Lung (tissue), 12 donors: ENCODE results near the gene ZFYVE28. TPM values are rescaled to one million over a fixed set of nuclear protein-coding genes. Genes with fewer than 3 reads are reported as not detected.

Source experiments
- ATAC-seq: fragments of 200-7000 bp; cut with Tn5 transposase; one replicate; pipeline ENCODE4 v1.9.1; 2020; ENCODE audit warnings: moderate number of reproducible peaks; ENCODE audit not compliant: insufficient read depth, low FRiP score
- DNase-seq, 3 donors: peaks; one replicate each; pipeline ENCODE4 v3.0.0-alpha.2; 2013 to 2017
- H3K27ac ChIP-seq, 2 donors: one replicate each; pipeline ENCODE4 v1.5.1; 2013; ENCODE audit warnings: mild to moderate bottlenecking in 2 of 2, moderate library complexity in 2 of 2, control low read depth in 1 of 2, inconsistent platforms in 1 of 2, low read depth in 1 of 2, low read length in 1 of 2
- H3K27me3 ChIP-seq, 3 donors: one replicate each; pipeline ENCODE4 v1.5.1; 2013; ENCODE audit warnings: low read length in 2 of 3; ENCODE audit not compliant: control insufficient read depth in 3 of 3, insufficient read depth in 3 of 3
- H3K36me3 ChIP-seq, 4 donors: one replicate each; pipeline ENCODE4 v1.5.1; 2013; ENCODE audit warnings: low read length in 4 of 4, mild to moderate bottlenecking in 1 of 4, moderate library complexity in 1 of 4; ENCODE audit not compliant: control insufficient read depth in 4 of 4, insufficient read depth in 4 of 4
- H3K4me1 ChIP-seq, 5 donors: one replicate each; pipeline ENCODE4 v1.5.1; 2013; ENCODE audit warnings: low read length in 5 of 5, mild to moderate bottlenecking in 2 of 5, moderate library complexity in 1 of 5; ENCODE audit not compliant: control insufficient read depth in 5 of 5, insufficient read depth in 5 of 5
- H3K4me3 ChIP-seq: one replicate; pipeline ENCODE4 v1.5.1; 2013; ENCODE audit warnings: mild to moderate bottlenecking, control low read depth, moderate library complexity
- H3K9ac ChIP-seq, 2 donors: one replicate each; pipeline ENCODE4 v1.5.1; 2013; ENCODE audit warnings: low read length in 2 of 2, control low read depth in 1 of 2; ENCODE audit not compliant: insufficient read depth in 1 of 2
- H3K9me3 ChIP-seq, 4 donors: one replicate each; pipeline ENCODE4 v1.5.1; 2013; ENCODE audit warnings: low read length in 3 of 4, mild to moderate bottlenecking in 1 of 4, moderate library complexity in 1 of 4; ENCODE audit not compliant: control insufficient read depth in 4 of 4, insufficient read depth in 3 of 4
- whole genome bisulfite sequencing, 2 donors: extraction: QIAGEN DNeasy Blood & Tissue Kit; methylation state at CpG; one replicate each; pipeline ENCODE4 v1.1.7; 2013; 5-methylcytosine and 5-hydroxymethylcytosine counted together
- polyA plus RNA-seq, 2 donors: library from polyadenylated mRNA; stranded (reverse); fragments of 200-250 nt; gene quantifications; one replicate each; pipeline ENCODE4 v1.2.1, GENCODE V29; 2013
- total RNA-seq, 2 donors: library from RNA; depleted of rRNA in 1 of 2; stranded (reverse); fragments of >200 nt in 1 of 2; gene quantifications; one replicate each; pipeline ENCODE4 v1.2.1, GENCODE V29; 2014 to 2021
- TF ChIP-seq, protein P1 (sequence below): IDR thresholded peaks from 2 replicates; pipeline ENCODE4 v1.5.1; 2012; ENCODE audit warnings: mild to moderate bottlenecking; ENCODE audit errors: control extremely low read depth, extremely low read depth
- donor health status: control.
- donor health status: control.
- donor health status: Bipolar disorder and iron deficiency.
- donor health status: healthy.
- donor health status: DM: yes; HTN: yes; CAD: no.

Gene ZFYVE28
- total and polyA plus RNA-seq, 4 donors: 6.8 to 10.3 (median 7.6) TPM

DNA sequence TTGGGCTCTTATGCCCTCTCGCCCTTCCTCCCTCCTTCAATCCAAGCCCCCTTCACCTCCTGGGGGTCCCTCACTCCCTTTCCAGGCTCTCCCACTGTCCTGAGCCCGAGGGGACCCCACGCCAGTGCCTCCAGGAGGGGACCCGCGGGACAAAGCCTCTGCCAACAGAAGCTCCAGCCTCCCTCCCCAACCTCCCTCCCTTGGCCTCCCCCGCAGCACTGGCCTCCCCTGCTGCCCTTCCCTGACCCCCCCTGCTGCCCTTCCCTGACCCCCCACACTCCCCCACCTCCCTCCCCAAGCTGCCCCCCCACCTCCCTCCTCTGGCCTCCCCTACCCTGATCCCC, 85.5 kb downstream of the ZFYVE28 start:
- TF ChIP-seq, protein P1, sequence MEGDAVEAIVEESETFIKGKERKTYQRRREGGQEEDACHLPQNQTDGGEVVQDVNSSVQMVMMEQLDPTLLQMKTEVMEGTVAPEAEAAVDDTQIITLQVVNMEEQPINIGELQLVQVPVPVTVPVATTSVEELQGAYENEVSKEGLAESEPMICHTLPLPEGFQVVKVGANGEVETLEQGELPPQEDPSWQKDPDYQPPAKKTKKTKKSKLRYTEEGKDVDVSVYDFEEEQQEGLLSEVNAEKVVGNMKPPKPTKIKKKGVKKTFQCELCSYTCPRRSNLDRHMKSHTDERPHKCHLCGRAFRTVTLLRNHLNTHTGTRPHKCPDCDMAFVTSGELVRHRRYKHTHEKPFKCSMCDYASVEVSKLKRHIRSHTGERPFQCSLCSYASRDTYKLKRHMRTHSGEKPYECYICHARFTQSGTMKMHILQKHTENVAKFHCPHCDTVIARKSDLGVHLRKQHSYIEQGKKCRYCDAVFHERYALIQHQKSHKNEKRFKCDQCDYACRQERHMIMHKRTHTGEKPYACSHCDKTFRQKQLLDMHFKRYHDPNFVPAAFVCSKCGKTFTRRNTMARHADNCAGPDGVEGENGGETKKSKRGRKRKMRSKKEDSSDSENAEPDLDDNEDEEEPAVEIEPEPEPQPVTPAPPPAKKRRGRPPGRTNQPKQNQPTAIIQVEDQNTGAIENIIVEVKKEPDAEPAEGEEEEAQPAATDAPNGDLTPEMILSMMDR: no peak
- 71 to 86% methylated on average over 6 of the region's 6 CpGs for WGBS, 2 donors
- ATAC-seq (no peak), DNase-seq (no peak)
- no peak overlapping the region for H3K4me3 ChIP-seq
- H3K27me3 ChIP-seq: peaks cover 0 to 3% (median 0%) of the 10 kb centered on the region in 3 donors
- peaks cover 0 to 10% (median 0%) of the 10 kb centered on the region in 4 donors for H3K36me3 ChIP-seq
- peaks cover 0 to 7% (median 2%) of the 10 kb centered on the region in 4 donors for H3K9me3 ChIP-seq
- no peak overlapping the region for H3K27ac ChIP-seq
- H3K4me1 ChIP-seq: no peaks in the 10 kb centered on the region
- no peak overlapping the region for H3K9ac ChIP-seq

DNA sequence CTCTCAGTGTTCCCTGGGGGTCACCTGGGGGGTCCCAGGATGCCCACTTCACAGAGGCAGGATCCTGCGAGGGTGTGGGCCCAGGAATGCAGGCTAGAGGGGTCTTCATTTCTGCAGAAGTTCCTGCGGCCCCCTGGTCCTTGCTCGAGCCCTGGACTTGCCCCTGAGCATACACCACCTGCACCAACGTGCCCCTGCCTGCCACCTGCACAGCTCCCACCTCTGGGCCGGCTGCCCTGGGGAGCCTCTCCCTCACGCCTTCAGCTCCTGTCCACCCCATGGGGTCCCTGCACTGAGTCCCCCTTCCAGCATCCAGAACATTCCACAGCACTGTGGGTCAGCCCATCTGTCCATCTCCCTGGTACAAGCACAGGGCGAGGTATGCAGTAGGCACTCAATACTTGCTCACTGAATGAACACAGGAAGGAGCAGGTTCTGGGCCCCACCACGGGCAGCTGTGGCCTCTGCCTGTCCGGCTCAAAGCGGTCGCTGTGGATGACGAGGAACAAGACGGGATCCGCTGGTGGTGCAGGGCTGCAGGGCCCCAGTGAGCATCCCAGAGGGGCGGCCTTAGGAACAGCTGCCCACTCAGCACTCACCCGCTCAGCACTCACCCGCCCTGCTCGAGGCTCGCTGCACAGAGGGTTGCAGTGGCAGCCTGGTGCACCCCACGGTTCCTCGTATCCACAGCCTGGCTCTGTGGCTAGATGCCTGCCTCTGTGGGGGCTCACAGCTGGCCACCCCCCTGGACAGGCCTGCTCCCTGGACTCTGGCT, 86.1 kb downstream of the ZFYVE28 start:
- peaks cover 0 to 3% (median 0%) of the 10 kb centered on the region in 3 donors for H3K27me3 ChIP-seq
- no peak overlapping the region for H3K27ac ChIP-seq
- no peaks in the 10 kb centered on the region for H3K4me1 ChIP-seq
- H3K9ac ChIP-seq: no peak overlapping the region
- peaks cover 0 to 8% (median 0%) of the 10 kb centered on the region in 4 donors for H3K36me3 ChIP-seq
- DNase-seq: no peak
- WGBS, 2 donors: 93% methylated on average over 21 of the region's 21 CpGs
- peaks cover 0 to 7% (median 2%) of the 10 kb centered on the region in 4 donors for H3K9me3 ChIP-seq
- H3K4me3 ChIP-seq: no peak overlapping the region
- no peak for ATAC-seq
- TF ChIP-seq, protein P1: no peak

DNA sequence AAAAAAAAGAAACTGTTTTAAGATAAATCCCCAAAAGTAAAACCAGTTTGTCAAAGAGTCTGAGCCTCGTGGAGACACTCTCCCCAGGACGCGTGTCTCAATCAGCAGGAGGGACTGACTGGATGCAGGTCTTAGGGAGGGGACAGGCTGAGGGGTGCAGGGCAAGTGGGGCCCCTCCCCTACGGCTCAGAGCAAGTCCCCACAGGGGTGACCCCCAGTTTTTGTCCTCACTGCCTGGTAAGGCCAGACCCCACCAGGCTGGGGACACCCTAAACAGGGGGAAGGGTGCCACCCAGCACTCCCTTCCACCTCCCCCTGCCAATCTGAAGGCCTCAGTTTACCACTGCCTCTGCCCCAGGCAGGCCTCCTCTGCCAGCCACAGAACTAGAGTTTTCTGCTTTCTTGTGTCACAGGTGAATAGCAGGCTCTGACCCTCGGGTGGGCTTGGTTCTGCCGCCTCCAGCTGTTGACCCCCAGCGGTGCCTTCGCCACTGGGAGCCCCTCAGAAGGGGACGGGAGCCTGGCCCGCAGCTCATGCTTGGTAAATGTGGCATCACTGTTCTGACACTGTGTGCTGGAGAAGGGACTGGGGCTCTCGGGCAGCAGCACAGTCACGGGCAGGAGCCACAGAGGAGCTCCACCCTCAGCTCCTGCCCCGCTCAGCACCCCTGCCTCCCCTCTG, 86.8 kb downstream of the ZFYVE28 start:
- TF ChIP-seq, protein P1: no peak
- DNase-seq (no peak), ATAC-seq (no peak)
- Histone ChIP-seq H3K9me3 (peaks cover 0 to 7% (median 2%) of the 10 kb centered on the region in 4 donors), H3K4me3 (no peak overlapping the region), H3K36me3 (peaks cover 0 to 2% (median 0%) of the 10 kb centered on the region in 4 donors), H3K4me1 (no peaks in the 10 kb centered on the region), H3K27me3 (peaks cover 0 to 1% (median 0%) of the 10 kb centered on the region in 3 donors), H3K9ac (no peak overlapping the region), H3K27ac (no peak overlapping the region)
- 90 to 94% methylated on average over 13 of the region's 13 CpGs for WGBS, 2 donors
